Adrenal gland (tissue), 5 donors: Measurements from ENCODE around the gene R3HDM4.

ENCODE experiments used
- CTCF ChIP-seq, 6 experiments: fragments of 450-650 bp in 4 of 6; fragments of 200-600 bp in 2 of 6; sonication (generic) in 1 of 6; IDR thresholded peaks; 1 replicate in 5 of 6; 2 replicates in 1 of 6; pipeline versions ENCODE4 v1.5.1 to v1.8.0; 2016 to 2021; ENCODE audit warnings: antibody characterized with exemption in 6 of 6, mild to moderate bottlenecking in 2 of 6, moderate library complexity in 1 of 6
- POLR2A ChIP-seq, 2 donors: fragments of 450-650 bp; IDR thresholded peaks; one replicate each; pipeline ENCODE4 v1.6.1; 2017; ENCODE audit warnings: antibody characterized with exemption in 2 of 2, mild to moderate bottlenecking in 2 of 2, moderate library complexity in 1 of 2
- donor health status: DM: no; HTN: no; CAD: no.

- TF ChIP-seq CTCF (IDR thresholded peaks at IDR 0.05) (no peak), POLR2A (IDR thresholded peaks at IDR 0.05) (no peak)
Measured at GRCh38 chr19:907183-907853, 5.7 kb downstream of the R3HDM4 start.
